ENCODE measurements around the gene UMOD.
A peak's percentile ranks its signal among the peaks of the same experiment; 100 is the strongest.

UMOD gene

GRCh38 chr16:20300312-20301097 is 52.0 kb downstream of the UMOD start:
- peak; percentile 19 for DNase-seq (ENCODE audit: low read depth)

DNA sequence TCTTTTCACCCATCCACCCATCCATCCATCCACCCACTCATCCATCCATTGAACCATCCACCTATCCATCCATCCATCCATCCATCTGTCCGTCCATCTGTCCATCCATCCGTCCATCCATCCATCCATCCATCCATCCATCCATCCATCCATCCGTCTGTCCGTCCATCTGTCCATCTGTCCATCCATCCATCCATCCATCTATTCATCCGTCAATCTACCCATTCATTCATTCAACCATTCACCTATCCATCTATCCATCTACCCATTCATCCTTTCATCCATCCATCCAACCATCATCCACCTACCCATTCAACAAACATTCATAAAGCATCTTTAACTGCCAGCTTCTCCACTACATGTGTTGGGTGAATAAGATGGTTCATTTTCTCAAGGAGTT is 54.1 kb downstream of the UMOD start:
- DNase-seq (ENCODE audit: low read depth): no peak

DNA sequence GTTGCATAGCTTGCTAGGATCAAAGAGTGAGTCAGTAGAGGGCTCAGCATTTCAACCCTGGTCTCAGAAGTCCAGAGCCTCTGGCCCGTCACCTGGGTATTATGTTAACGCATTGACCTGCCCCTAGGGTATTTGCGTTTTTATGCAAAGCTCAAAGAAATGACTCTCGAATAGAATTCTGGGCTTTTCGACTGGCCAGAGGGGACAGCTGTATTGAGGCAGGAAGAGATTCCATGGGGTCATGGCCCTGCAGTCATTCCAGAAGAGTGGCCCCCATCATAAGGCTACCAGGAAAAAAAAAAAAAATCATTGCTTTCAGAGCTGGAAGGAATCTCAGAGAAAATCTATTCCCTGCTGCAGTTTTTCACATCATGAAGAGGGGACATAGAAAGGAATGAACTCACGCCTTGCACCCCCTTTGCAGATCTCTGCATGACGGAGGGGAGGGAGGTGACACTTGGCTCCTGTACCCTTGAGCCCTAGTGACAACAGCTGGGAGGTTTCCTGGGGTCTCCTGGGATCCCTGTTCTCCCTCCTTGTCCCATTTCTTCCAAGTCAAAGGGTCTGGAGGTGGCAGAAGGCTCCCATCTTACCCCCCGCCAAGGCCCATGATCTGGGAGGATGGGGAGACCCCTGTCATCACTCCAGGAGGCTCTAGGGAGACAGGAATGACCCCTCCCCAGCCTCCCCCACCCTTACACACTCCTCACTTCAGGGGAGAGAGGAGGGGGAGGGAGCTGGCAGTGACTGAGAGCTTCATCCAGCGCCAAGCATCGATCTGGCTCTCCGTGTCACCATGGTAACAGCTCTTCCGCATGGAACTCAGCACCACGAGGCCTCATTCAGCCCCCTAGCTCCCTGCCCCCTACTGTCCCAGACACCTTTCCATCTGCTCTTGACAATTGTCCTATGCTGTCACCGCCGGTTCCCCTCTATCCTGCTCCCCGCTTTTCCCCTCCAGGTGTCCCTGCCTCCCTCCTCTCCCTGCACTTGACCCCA is 61.0 kb downstream of the UMOD start:
- DNase-seq (ENCODE audit: low read depth): no peak

GRCh38 chr16:20289571-20289970 is 62.9 kb downstream of the UMOD start:
- DNase-seq (ENCODE audit: low read depth): no peak

DNA sequence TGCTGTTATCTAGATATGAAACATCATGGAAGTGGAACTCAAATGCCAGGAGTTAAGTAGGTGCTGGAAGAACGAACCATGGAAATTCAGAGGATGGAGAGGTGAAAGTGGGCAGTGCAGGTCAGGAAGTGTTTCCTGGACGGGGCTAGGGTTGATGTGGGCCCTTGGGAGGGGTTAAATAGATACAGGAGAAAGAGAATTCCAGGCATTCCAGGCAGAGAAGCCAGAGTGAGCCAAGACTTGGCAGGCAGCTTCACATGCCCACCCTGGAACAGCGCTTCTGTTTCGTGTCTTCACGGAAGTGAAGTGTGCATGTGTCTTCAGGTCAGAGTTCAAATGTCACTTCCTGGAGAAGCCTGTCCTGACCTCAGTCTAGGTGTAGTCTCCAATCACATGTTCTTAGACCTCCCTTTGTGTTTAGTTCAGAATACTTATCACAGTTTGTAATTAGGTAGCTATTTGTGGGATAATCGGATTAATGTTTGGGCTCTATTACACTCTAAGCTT is 66.5 kb downstream of the UMOD start:
- no peak for DNase-seq (ENCODE audit: low read depth)
